HEK293 (cell line): ENCODE data around the gene ERBB2.

ENCODE experiments used
- CTCF ChIA-PET: fragments of 350-600 bp; formaldehyde crosslinking; extraction: SDS; loops from one replicate; lab custom pipeline; 2021; ENCODE audit warnings: antibody characterized with exemption; lab: Yijun Ruan, JAX
- POLR2A ChIA-PET: fragments of 300-600 bp; formaldehyde crosslinking; extraction: SDS; loops from one replicate; lab custom pipeline; 2020; ENCODE audit warnings: antibody characterized with exemption, inconsistent platforms; lab: Yijun Ruan, JAX
- H3K27ac ChIP-seq: fragments of 200-500 bp; sonication (Bioruptor generic); 2 replicates; pipeline ENCODE4 v1.5.1; 2014; ENCODE audit warnings: low read depth, low read length, control low read depth, inconsistent platforms; ENCODE audit errors: extremely low read depth
- H3K36me3 ChIP-seq, 2 experiments: fragments of 200-500 bp in 1 of 2; sonication (Bioruptor generic) in 1 of 2; 1 replicate in 1 of 2; 2 replicates in 1 of 2; pipeline ENCODE4 v1.5.1; 2014 to 2017; ENCODE audit warnings: inconsistent platforms in 2 of 2, low read length in 2 of 2; ENCODE audit not compliant: control insufficient read depth in 2 of 2, insufficient read depth in 1 of 2
- H3K4me1 ChIP-seq: fragments of 200-500 bp; sonication (Bioruptor generic); 2 replicates; pipeline ENCODE4 v1.5.1; 2014; ENCODE audit warnings: mild to moderate bottlenecking, low read length, inconsistent platforms; ENCODE audit not compliant: control insufficient read depth, insufficient read depth
- H3K4me3 ChIP-seq: 2 replicates; pipeline ENCODE4 v1.5.1; 2011; ENCODE audit warnings: low read depth, mild to moderate bottlenecking, control low read depth, low read length, moderate library complexity
- H3K9me3 ChIP-seq: fragments of 200-500 bp; sonication (Bioruptor generic); 2 replicates; pipeline ENCODE4 v1.5.1; 2014; ENCODE audit warnings: low read depth, low read length, inconsistent platforms; ENCODE audit not compliant: control insufficient read depth, insufficient read depth
- BCL6B ChIP-seq: fragments of 450-650 bp; formaldehyde crosslinking; IDR thresholded peaks from 2 replicates; pipeline ENCODE4 v1.5.1; 2017; ENCODE audit warnings: missing biosample characterization, missing genetic modification characterization
- KLF10 ChIP-seq: fragments of 450-650 bp; IDR thresholded peaks from 2 replicates; pipeline ENCODE4 v1.5.1; 2018; ENCODE audit warnings: missing biosample characterization, mild to moderate bottlenecking, missing genetic modification characterization
- SETDB1 ChIP-seq: IDR thresholded peaks from one replicate; pipeline ENCODE4 v1.6.1; 2017; ENCODE audit warnings: mild to moderate bottlenecking, low read length, moderate library complexity, mixed read lengths; ENCODE audit not compliant: insufficient read length
- ZBTB17 ChIP-seq: fragments of 450-650 bp; formaldehyde crosslinking; IDR thresholded peaks from 2 replicates; pipeline ENCODE4 v1.5.1; 2016; ENCODE audit warnings: missing biosample characterization, missing genetic modification characterization
- ZNF112 ChIP-seq: fragments of 450-650 bp; formaldehyde crosslinking; IDR thresholded peaks from 2 replicates; pipeline ENCODE4 v1.5.0; 2017; ENCODE audit warnings: missing biosample characterization, missing genetic modification characterization
- ZNF133 ChIP-seq: fragments of 450-650 bp; formaldehyde crosslinking; IDR thresholded peaks from 2 replicates; pipeline ENCODE4 v1.5.1; 2016; ENCODE audit warnings: missing biosample characterization, missing genetic modification characterization
- ZNF184 ChIP-seq: fragments of 450-650 bp; IDR thresholded peaks from 2 replicates; pipeline ENCODE4 v1.5.1; 2018; ENCODE audit warnings: missing biosample characterization, mild to moderate bottlenecking, missing genetic modification characterization
- ZNF274 ChIP-seq, 2 experiments: fragments of 200-500 bp in 1 of 2; fragments of 450-650 bp in 1 of 2; sonication (Bioruptor generic) in 1 of 2; formaldehyde crosslinking in 1 of 2; IDR thresholded peaks; 2 replicates each; pipeline versions ENCODE4 v1.5.1 to v1.6.1; 2014 to 2016; ENCODE audit warnings: borderline replicate concordance in 1 of 2, inconsistent platforms in 1 of 2, low read length in 1 of 2, missing biosample characterization in 1 of 2, missing genetic modification characterization in 1 of 2
- ZNF426 ChIP-seq: fragments of 450-650 bp; formaldehyde crosslinking; IDR thresholded peaks from 2 replicates; pipeline ENCODE4 v1.5.1; 2017; ENCODE audit warnings: missing biosample characterization, missing genetic modification characterization, mild to moderate bottlenecking, inconsistent platforms, moderate library complexity
- ZNF560 ChIP-seq: fragments of 450-650 bp; formaldehyde crosslinking; IDR thresholded peaks from 2 replicates; pipeline ENCODE4 v1.5.1; 2017; ENCODE audit warnings: missing biosample characterization, missing genetic modification characterization, borderline replicate concordance
- ZNF621 ChIP-seq: fragments of 450-650 bp; formaldehyde crosslinking; IDR thresholded peaks from 2 replicates; pipeline ENCODE4 v1.5.1; 2017; ENCODE audit warnings: missing biosample characterization, missing genetic modification characterization
- ZNF654 ChIP-seq: fragments of 450-650 bp; formaldehyde crosslinking; IDR thresholded peaks from 2 replicates; pipeline ENCODE4 v1.5.1; 2016; ENCODE audit warnings: low read depth, missing biosample characterization, missing genetic modification characterization
- TF ChIP-seq, protein P1 (sequence below): fragments of 450-650 bp; formaldehyde crosslinking; IDR thresholded peaks from 2 replicates; pipeline ENCODE4 v1.5.1; 2017; ENCODE audit warnings: missing biosample characterization, mild to moderate bottlenecking, missing genetic modification characterization, moderate library complexity
- TF ChIP-seq, protein P2 (sequence below): fragments of 450-650 bp; formaldehyde crosslinking; IDR thresholded peaks from 2 replicates; pipeline ENCODE4 v1.5.1; 2016; ENCODE audit warnings: missing biosample characterization, missing genetic modification characterization

Gene ERBB2

GRCh38 chr17:39660011-39660360 lies 39.9 kb upstream of the ERBB2 start:
- POLR2A ChIA-PET: no interaction called here

DNA sequence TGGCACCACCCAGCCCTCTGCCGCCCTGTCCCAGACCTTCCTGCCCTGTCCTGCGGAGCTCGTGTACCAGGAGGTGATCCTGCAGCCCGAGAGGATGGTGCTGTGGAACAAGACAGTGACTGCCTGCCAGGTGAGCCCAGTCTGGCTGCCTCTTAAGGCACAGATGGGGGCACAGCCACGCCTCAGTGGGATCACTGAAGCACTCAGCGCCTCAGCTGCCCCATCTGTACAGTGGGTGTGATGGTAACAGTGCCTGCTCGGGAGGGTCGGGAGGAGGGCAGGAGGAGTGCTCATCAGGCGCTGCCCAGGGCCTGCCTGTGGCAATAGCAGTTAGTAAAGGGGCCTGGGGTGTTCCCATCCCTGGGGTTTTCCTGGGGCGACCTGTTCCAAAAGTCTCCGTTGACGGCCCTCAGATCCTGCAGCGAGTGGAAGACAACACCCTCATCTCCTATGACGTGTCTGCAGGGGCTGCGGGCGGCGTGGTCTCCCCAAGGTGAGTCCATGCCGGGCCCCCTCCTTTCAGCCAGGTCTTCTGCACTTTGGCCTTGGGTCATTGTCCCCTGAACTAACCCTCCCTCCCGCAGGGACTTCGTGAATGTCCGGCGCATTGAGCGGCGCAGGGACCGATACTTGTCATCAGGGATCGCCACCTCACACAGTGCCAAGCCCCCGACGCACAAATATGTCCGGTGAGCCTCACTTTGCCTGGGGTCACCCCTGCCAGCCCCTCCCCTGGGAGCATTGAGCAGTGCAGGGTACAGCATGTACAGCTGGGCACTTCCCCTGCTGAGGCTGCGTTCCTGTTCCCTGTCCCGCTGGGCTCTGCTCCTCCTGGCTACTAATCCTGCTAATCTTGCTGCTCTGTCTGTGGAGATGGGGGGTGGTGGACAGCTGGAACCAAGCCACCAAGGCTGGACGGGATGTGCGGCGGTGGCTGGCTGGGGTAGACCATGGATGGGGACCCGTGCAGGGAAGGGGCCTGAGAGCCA lies 39.2 kb upstream of the ERBB2 start:
- Histone ChIP-seq H3K9me3 (no peaks in the 10 kb centered on the region), H3K4me1 (peaks cover 9% of the 10 kb centered on the region; the same call in 1 of the 2 replicates), H3K27ac (no peak overlapping the region), H3K4me3 (no peak overlapping the region), H3K36me3 (peaks cover 3 to 61% of the 10 kb centered on the region in 2 experiments; a peak in 1 of 3 replicates)
- ChIA-PET POLR2A (no interaction called here), CTCF (interaction anchor here (0.6 to 1.9 kb wide), 7 partner anchors 8 to 116 kb away, joined by 3 to 10 read pairs (median 5); partner anchors contain the start of gene PNMT)
- TF ChIP-seq ZNF274 (IDR thresholded peaks at IDR 0.05; ENCODE audit: low read length) (no peak), ZNF274 (tag by site-specific recombination; IDR thresholded peaks at IDR 0.05; ENCODE audit: borderline replicate concordance) (no peak), ZNF112 (tag by site-specific recombination) (no peak), BCL6B (no peak), KLF10 (no peak), SETDB1 (no peak), ZNF184 (tag by site-specific recombination) (no peak), ZNF621 (tag by site-specific recombination) (no peak), ZNF133 (tag by site-specific recombination) (no peak), ZNF560 (tag by site-specific recombination) (no peak), ZBTB17 (tag by site-specific recombination) (no peak)
- TF ChIP-seq, protein P1, sequence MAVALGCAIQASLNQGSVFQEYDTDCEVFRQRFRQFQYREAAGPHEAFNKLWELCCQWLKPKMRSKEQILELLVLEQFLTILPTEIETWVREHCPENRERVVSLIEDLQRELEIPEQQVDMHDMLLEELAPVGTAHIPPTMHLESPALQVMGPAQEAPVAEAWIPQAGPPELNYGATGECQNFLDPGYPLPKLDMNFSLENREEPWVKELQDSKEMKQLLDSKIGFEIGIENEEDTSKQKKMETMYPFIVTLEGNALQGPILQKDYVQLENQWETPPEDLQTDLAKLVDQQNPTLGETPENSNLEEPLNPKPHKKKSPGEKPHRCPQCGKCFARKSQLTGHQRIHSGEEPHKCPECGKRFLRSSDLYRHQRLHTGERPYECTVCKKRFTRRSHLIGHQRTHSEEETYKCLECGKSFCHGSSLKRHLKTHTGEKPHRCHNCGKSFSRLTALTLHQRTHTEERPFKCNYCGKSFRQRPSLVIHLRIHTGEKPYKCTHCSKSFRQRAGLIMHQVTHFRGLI (tag by site-specific recombination): no peak

More at GRCh38 chr17:39660011-39660360, 39.9 kb upstream of the ERBB2 start:
- TF ChIP-seq ZNF426 (tag by site-specific recombination): no peak
- TF ChIP-seq ZNF654: no peak
- TF ChIP-seq, protein P2, sequence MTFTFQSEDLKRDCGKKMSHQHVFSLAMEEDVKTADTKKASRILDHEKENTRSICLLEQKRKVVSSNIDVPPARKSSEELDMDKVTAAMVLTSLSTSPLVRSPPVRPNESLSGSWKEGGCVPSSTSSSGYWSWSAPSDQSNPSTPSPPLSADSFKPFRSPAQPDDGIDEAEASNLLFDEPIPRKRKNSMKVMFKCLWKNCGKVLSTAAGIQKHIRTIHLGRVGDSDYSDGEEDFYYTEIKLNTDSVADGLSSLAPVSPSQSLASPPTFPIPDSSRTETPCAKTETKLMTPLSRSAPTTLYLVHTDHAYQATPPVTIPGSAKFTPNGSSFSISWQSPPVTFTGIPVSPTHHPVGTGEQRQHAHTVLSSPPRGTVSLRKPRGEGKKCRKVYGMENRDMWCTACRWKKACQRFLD (tag by site-specific recombination): no peak
- no peaks in the 10 kb centered on the region for H3K9me3 ChIP-seq
- H3K4me1 ChIP-seq: peaks cover 9% of the 10 kb centered on the region; the same call in 1 of the 2 replicates
- CTCF ChIA-PET: interaction anchor here (0.9 to 1.9 kb wide), 4 partner anchors 8 to 38 kb away, joined by 3 to 7 read pairs (median 4); partner anchors contain the start of gene PNMT
- no peak overlapping the region for H3K27ac ChIP-seq
- no peak overlapping the region for H3K4me3 ChIP-seq
- peaks cover 3 to 66% of the 10 kb centered on the region in 2 experiments; a peak in 2 of 3 replicates for H3K36me3 ChIP-seq
